Natural killer cell (primary cell): ENCODE results near the gene UBE2D4. TPM values are rescaled to one million over a fixed set of nuclear protein-coding genes. Genes with fewer than 3 reads are reported as not detected.

Experiments used
- ATAC-seq, 3 donors: fragments of 150-1000 bp in 2 of 3; fragments of 200-7000 bp in 1 of 3; cut with Tn5 transposase; 1 replicate in 1 of 3; 2 replicates in 2 of 3; pipeline ENCODE4 v1.10.0; 2021; ENCODE audit warnings: mild to moderate bottlenecking in 2 of 3, moderate library complexity in 2 of 3
- DNase-seq, 2 donors: peaks; one replicate each; pipeline versions ENCODE4 v3.0.0 to v3.0.0-alpha.2; 2013 to 2021; ENCODE audit warnings: mixed read lengths in 1 of 2
- H3K27ac ChIP-seq: one replicate; pipeline ENCODE4 v1.5.1; 2013; ENCODE audit warnings: mild to moderate bottlenecking, low read length
- H3K27me3 ChIP-seq: one replicate; pipeline ENCODE4 v1.6.1; 2013; ENCODE audit warnings: low read length; ENCODE audit not compliant: control insufficient read depth, insufficient read depth
- H3K36me3 ChIP-seq: one replicate; pipeline ENCODE4 v1.6.1; 2013; ENCODE audit warnings: low read length; ENCODE audit not compliant: control insufficient read depth, insufficient read depth
- H3K4me1 ChIP-seq: one replicate; pipeline ENCODE4 v1.6.1; 2013; ENCODE audit warnings: low read length; ENCODE audit not compliant: control insufficient read depth, insufficient read depth
- H3K4me3 ChIP-seq: one replicate; pipeline ENCODE4 v1.5.1; 2013; ENCODE audit warnings: low read length
- H3K9me3 ChIP-seq: one replicate; pipeline ENCODE4 v1.6.1; 2013; ENCODE audit warnings: low read length; ENCODE audit not compliant: control insufficient read depth, insufficient read depth
- H3K27ac Mint-ChIP-seq, 2 donors: one replicate each; pipeline ENCODE4 v1.8.0; 2022; ENCODE audit warnings: mild to moderate bottlenecking in 2 of 2, mixed read lengths in 2 of 2, moderate library complexity in 1 of 2
- H3K27me3 Mint-ChIP-seq, 2 donors: one replicate each; pipeline ENCODE4 v1.8.0; 2022; ENCODE audit warnings: low read depth in 2 of 2, mixed read lengths in 2 of 2
- H3K36me3 Mint-ChIP-seq: one replicate; pipeline ENCODE4 v1.8.0; 2022; ENCODE audit warnings: mixed read lengths
- H3K4me1 Mint-ChIP-seq, 2 donors: one replicate each; pipeline ENCODE4 v1.8.0; 2022; ENCODE audit warnings: mixed read lengths in 2 of 2
- H3K4me3 Mint-ChIP-seq: one replicate; pipeline ENCODE4 v1.8.0; 2022; ENCODE audit warnings: mild to moderate bottlenecking, moderate library complexity, mixed read lengths
- H3K9me3 Mint-ChIP-seq, 2 donors: one replicate each; pipeline ENCODE4 v1.8.0; 2022; ENCODE audit warnings: mixed read lengths in 2 of 2
- WGBS: methylation state at CpG from one replicate; pipeline ENCODE4 v1.1.7; 2013; ENCODE audit warnings: missing lambda C conversion rate; ENCODE audit not compliant: insufficient coverage; 5-methylcytosine and 5-hydroxymethylcytosine counted together
- intact Hi-C: fragments of 100-400 bp; cut with micrococcal nuclease; formaldehyde crosslinking; loops from one replicate; pipeline ENCODE4 v1.14.2; 2022
- total RNA-seq, 4 donors: library from RNA; stranded (reverse); fragments of 120-200 nt in 1 of 4; gene quantifications; one replicate each; pipeline versions ENCODE4 v1.2.3 to v1.2.4, GENCODE V29; 2013 to 2022
- TF ChIP-seq, protein P1 (sequence below): fragments of 200-600 bp; IDR thresholded peaks from one replicate; pipeline ENCODE4 v1.8.0; 2022; ENCODE audit warnings: antibody characterized with exemption

Gene UBE2D4
- total RNA-seq, 3 donors from 2014 or later (not counting 1 experiment from before 2014, with no cell fraction given), result 5.3 to 10.6 (median 9.6) TPM

- Histone ChIP-seq H3K9me3 (no peaks in the 10 kb centered on the region), H3K4me3 (no peak overlapping the region), H3K4me1 (no peaks in the 10 kb centered on the region), H3K27ac (no peak overlapping the region), H3K36me3 (no peaks in the 10 kb centered on the region), H3K27me3 (no peaks in the 10 kb centered on the region)
- Mint-ChIP-seq H3K4me1 (no peaks in the 10 kb centered on the region), H3K36me3 (no peaks in the 10 kb centered on the region), H3K27me3 (no peaks in the 10 kb centered on the region), H3K4me3 (no peak overlapping the region), H3K9me3 (no peaks in the 10 kb centered on the region), H3K27ac (no peak overlapping the region)
- intact Hi-C loops, result no loop called here
- DNase-seq (no peak), ATAC-seq (no peak)
- TF ChIP-seq, protein P1, sequence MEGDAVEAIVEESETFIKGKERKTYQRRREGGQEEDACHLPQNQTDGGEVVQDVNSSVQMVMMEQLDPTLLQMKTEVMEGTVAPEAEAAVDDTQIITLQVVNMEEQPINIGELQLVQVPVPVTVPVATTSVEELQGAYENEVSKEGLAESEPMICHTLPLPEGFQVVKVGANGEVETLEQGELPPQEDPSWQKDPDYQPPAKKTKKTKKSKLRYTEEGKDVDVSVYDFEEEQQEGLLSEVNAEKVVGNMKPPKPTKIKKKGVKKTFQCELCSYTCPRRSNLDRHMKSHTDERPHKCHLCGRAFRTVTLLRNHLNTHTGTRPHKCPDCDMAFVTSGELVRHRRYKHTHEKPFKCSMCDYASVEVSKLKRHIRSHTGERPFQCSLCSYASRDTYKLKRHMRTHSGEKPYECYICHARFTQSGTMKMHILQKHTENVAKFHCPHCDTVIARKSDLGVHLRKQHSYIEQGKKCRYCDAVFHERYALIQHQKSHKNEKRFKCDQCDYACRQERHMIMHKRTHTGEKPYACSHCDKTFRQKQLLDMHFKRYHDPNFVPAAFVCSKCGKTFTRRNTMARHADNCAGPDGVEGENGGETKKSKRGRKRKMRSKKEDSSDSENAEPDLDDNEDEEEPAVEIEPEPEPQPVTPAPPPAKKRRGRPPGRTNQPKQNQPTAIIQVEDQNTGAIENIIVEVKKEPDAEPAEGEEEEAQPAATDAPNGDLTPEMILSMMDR, result no peak
- 91% methylated on average over 3 of the region's 3 CpGs for WGBS
These were observed 11.2 kb downstream of the UBE2D4 start for GRCh38 chr7:43937444-43937843.

- H3K4me3 ChIP-seq, result no peak overlapping the region
- Mint-ChIP-seq H3K4me1 (no peaks in the 10 kb centered on the region), H3K4me3 (no peak overlapping the region), H3K9me3 (no peaks in the 10 kb centered on the region), H3K36me3 (no peaks in the 10 kb centered on the region), H3K27ac (no peak overlapping the region), H3K27me3 (no peaks in the 10 kb centered on the region)
- WGBS, result 96% methylated on average over 4 of the region's 4 CpGs
- ATAC-seq (no peak), DNase-seq (no peak)
- TF ChIP-seq, protein P1, result no peak
- H3K27ac ChIP-seq, result no peak overlapping the region
- no peaks in the 10 kb centered on the region for H3K27me3 ChIP-seq
- intact Hi-C loops, result no loop called here
- H3K9me3 ChIP-seq, result no peaks in the 10 kb centered on the region
- no peaks in the 10 kb centered on the region for H3K4me1 ChIP-seq
- H3K36me3 ChIP-seq, result no peaks in the 10 kb centered on the region
These were observed 12.8 kb downstream of the UBE2D4 start for GRCh38 chr7:43938892-43939482.

GRCh38 chr7:43942250-43942649 is 16.0 kb downstream of the UBE2D4 start:
- Histone ChIP-seq H3K4me1 (no peaks in the 10 kb centered on the region), H3K4me3 (no peak overlapping the region), H3K36me3 (no peaks in the 10 kb centered on the region), H3K27ac (no peak overlapping the region), H3K27me3 (no peaks in the 10 kb centered on the region), H3K9me3 (no peaks in the 10 kb centered on the region)
- DNase-seq (no peak), ATAC-seq (no peak)
- Mint-ChIP-seq H3K4me1 (no peaks in the 10 kb centered on the region), H3K9me3 (no peaks in the 10 kb centered on the region), H3K4me3 (no peak overlapping the region), H3K27me3 (no peaks in the 10 kb centered on the region), H3K36me3 (no peaks in the 10 kb centered on the region), H3K27ac (no peak overlapping the region)
- 85% methylated on average over 3 of the region's 3 CpGs for WGBS
- TF ChIP-seq, protein P1, result no peak
- intact Hi-C loops, result no loop called here

GRCh38 chr7:43942997-43943396 is 16.8 kb downstream of the UBE2D4 start:
- 88% methylated on average over 2 of the region's 3 CpGs for WGBS
- H3K36me3 ChIP-seq, result no peaks in the 10 kb centered on the region
- DNase-seq (no peak), ATAC-seq (no peak)
- intact Hi-C loops, result no loop called here
- H3K4me3 Mint-ChIP-seq, result no peak overlapping the region
- no peak overlapping the region for H3K27ac Mint-ChIP-seq
- H3K36me3 Mint-ChIP-seq, result no peaks in the 10 kb centered on the region
- no peaks in the 10 kb centered on the region for H3K4me1 ChIP-seq
- no peaks in the 10 kb centered on the region for H3K4me1 Mint-ChIP-seq
- no peaks in the 10 kb centered on the region for H3K9me3 Mint-ChIP-seq
- H3K4me3 ChIP-seq, result no peak overlapping the region
- H3K27me3 Mint-ChIP-seq, result no peaks in the 10 kb centered on the region
- no peaks in the 10 kb centered on the region for H3K9me3 ChIP-seq
- no peaks in the 10 kb centered on the region for H3K27me3 ChIP-seq
- TF ChIP-seq, protein P1, result no peak
- no peak overlapping the region for H3K27ac ChIP-seq
